K562 (cell line): ENCODE data around the gene BTG2. TPM values are rescaled to one million over a fixed set of nuclear protein-coding genes. Genes with fewer than 3 reads are reported as not detected.

ENCODE experiments used
- ATAC-seq: fragments of 200-7000 bp; cut with Tn5 transposase; 3 replicates; pipeline ENCODE4 v1.9.1; 2020; ENCODE audit warnings: moderate library complexity
- BruUV-seq: library from RNA; stranded (reverse); fragments of 400-500 nt; replicated peaks from 2 replicates; lab custom pipeline; 2021; lab: Mats Ljungman, UMichigan
- CTCF ChIA-PET: fragments of 300-600 bp; formaldehyde crosslinking; extraction: SDS; loops from one replicate; lab custom pipeline; 2021; ENCODE audit warnings: low intra/inter-chr PET ratio; lab: Yijun Ruan, JAX
- POLR2A ChIA-PET: fragments of 300-600, 350-650 bp; sonication (Branson Sonifier 250); formaldehyde crosslinking; extraction: SDS; loops from one replicate; lab custom pipeline; 2021; ENCODE audit warnings: antibody characterized with exemption, inconsistent platforms; lab: Yijun Ruan, JAX
- DNase-seq, 4 experiments: peaks; one replicate each; pipeline versions ENCODE4 v3.0.0 to v3.0.0-alpha.2; 2011 to 2018; ENCODE audit warnings: low spot score in 3 of 4, mixed read lengths in 3 of 4; ENCODE audit errors: extremely low read depth in 1 of 4
- FAIRE-seq: peaks from 2 replicates; lab custom pipeline; 2011; peaks lifted over from hg19 to GRCh38; lab: Jason Lieb, UNC
- H2AFZ ChIP-seq: 2 replicates; pipeline ENCODE4 v1.6.0; 2011; ENCODE audit warnings: low read depth, low read length, control low read depth, inconsistent platforms
- H3K27ac ChIP-seq: fragments of 200-600 bp; 3 replicates; pipeline ENCODE4 v1.8.0; 2011; ENCODE audit warnings: low read depth, mild to moderate bottlenecking, control low read depth, inconsistent platforms, low read length, moderate library complexity, mixed read lengths; ENCODE audit errors: extremely low read depth
- H3K27me3 ChIP-seq, 2 experiments: fragments of 300-600 bp in 1 of 2; 2 replicates in 1 of 2; 3 replicates in 1 of 2; pipeline versions ENCODE4 v1.6.0 to v1.8.0; 2011; ENCODE audit warnings: inconsistent platforms in 2 of 2, low read length in 2 of 2, mild to moderate bottlenecking in 1 of 2, mixed read lengths in 1 of 2, moderate library complexity in 1 of 2; ENCODE audit not compliant: control insufficient read depth in 2 of 2, insufficient read depth in 2 of 2
- H3K36me3 ChIP-seq: fragments of 300-600 bp; 3 replicates; pipeline ENCODE4 v1.8.0; 2011; ENCODE audit warnings: mild to moderate bottlenecking, low read length, inconsistent platforms; ENCODE audit not compliant: control insufficient read depth, insufficient read depth
- H3K4me1 ChIP-seq, 2 experiments: fragments of 200-600 bp in 1 of 2; replicated peaks in 1 of 2; 2 replicates in 1 of 2; 3 replicates in 1 of 2; pipeline versions ENCODE4 v1.5.1 to v1.8.0; 2011; ENCODE audit warnings: inconsistent platforms in 2 of 2, low read length in 2 of 2, mild to moderate bottlenecking in 1 of 2, mixed read lengths in 1 of 2, moderate library complexity in 1 of 2; ENCODE audit not compliant: control insufficient read depth in 2 of 2, insufficient read depth in 2 of 2
- H3K4me2 ChIP-seq: 2 replicates; pipeline ENCODE4 v1.6.1; 2011; ENCODE audit warnings: low read length, control low read depth, inconsistent platforms, mixed read lengths; ENCODE audit not compliant: insufficient read depth
- H3K4me3 ChIP-seq: fragments of 200-600 bp; sonication (generic), shearing (Covaris generic); 2 replicates; pipeline ENCODE4 v1.5.1; 2016; ENCODE audit warnings: control low read depth, inconsistent platforms
- H3K79me2 ChIP-seq: fragments of 200-600 bp; 3 replicates; pipeline ENCODE4 v1.8.0; 2011; ENCODE audit warnings: low read length, inconsistent platforms; ENCODE audit not compliant: control insufficient read depth, insufficient read depth
- H3K9ac ChIP-seq, 2 experiments: 2 replicates each; pipeline versions ENCODE4 v1.6.0 to v1.6.1; 2011; ENCODE audit warnings: low read depth in 2 of 2, low read length in 2 of 2, control low read depth in 1 of 2, inconsistent platforms in 1 of 2, mild to moderate bottlenecking in 1 of 2, mixed read lengths in 1 of 2; ENCODE audit not compliant: insufficient read depth in 1 of 2
- H3K9me1 ChIP-seq: one replicate; pipeline ENCODE4 v1.6.0; 2011; ENCODE audit warnings: inconsistent platforms, mild to moderate bottlenecking, low read length, moderate library complexity; ENCODE audit not compliant: control insufficient read depth, insufficient read depth
- H3K9me3 ChIP-seq: replicated peaks from 2 replicates; pipeline ENCODE4 v1.5.1; 2011; ENCODE audit warnings: low read depth, low read length, inconsistent platforms; ENCODE audit not compliant: control insufficient read depth, insufficient read depth
- H4K20me1 ChIP-seq: replicated peaks from 2 replicates; pipeline ENCODE4 v1.6.1; 2011; ENCODE audit warnings: low read length, inconsistent platforms, mixed read lengths; ENCODE audit not compliant: control insufficient read depth, insufficient read depth
- CBFA2T3 ChIP-seq: fragments of 450-650 bp; IDR thresholded peaks from 2 replicates; pipeline ENCODE4 v1.6.1; 2017
- EZH2 ChIP-seq: IDR thresholded peaks from 2 replicates; pipeline ENCODE4 v1.6.1; 2012; ENCODE audit warnings: low read depth, mild to moderate bottlenecking, inconsistent platforms, low read length, borderline replicate concordance
- HDGF ChIP-seq: fragments of 450-650 bp; IDR thresholded peaks from 2 replicates; pipeline ENCODE4 v1.6.1; 2016
- JUNB ChIP-seq: fragments of 450-650 bp; formaldehyde crosslinking; conservative IDR thresholded peaks from 2 replicates; pipeline ENCODE4 v1.4.0; 2020; ENCODE audit warnings: mild to moderate bottlenecking
- SLC30A9 ChIP-seq: fragments of 250-450 bp; sonication (Bioruptor Pico); IDR thresholded peaks from 2 replicates; pipeline ENCODE4 v1.8.0; 2022; ENCODE audit warnings: mild to moderate bottlenecking, moderate library complexity
- ZFPM2 ChIP-seq: fragments of 250-450 bp; sonication (Bioruptor Pico); IDR thresholded peaks from 2 replicates; pipeline ENCODE4 v1.5.1; 2022; ENCODE audit warnings: mild to moderate bottlenecking
- ZNF507 ChIP-seq: conservative IDR thresholded peaks from 2 replicates; pipeline ENCODE4 v1.6.1; 2017; ENCODE audit warnings: missing genetic modification characterization, missing compliant biosample characterization
- WGBS: fragments of 100-300 bp; shearing (Covaris generic); methylation state at CpG from one replicate; pipeline ENCODE4 v1.1.6; 2016; ENCODE audit warnings: low coverage, mixed read lengths; ENCODE audit not compliant: insufficient coverage; ENCODE audit errors: missing lambda C conversion rate; 5-methylcytosine and 5-hydroxymethylcytosine counted together
- in situ Hi-C: fragments of 300-500 bp; cut with MboI; formaldehyde crosslinking; loops from 4 replicates; pipeline ENCODE4 v1.15.0; 2018; ENCODE audit warnings: inconsistent platforms, mixed read lengths
- intact Hi-C: fragments of 100-400 bp; cut with micrococcal nuclease; formaldehyde crosslinking; loops from 2 replicates; pipeline ENCODE4 v1.14.2; 2022
- polyA plus RNA-seq, 8 experiments: library from polyadenylated mRNA; depleted of rRNA in 4 of 8; stranded (reverse) in 5 of 8; unstranded in 3 of 8; fragments of >200 nt; fragmentation: Nextera tagmentation in 2 of 8; fragmentation: Illumina TruSeq in 1 of 8; extraction: Ambion mirVana in 2 of 8; extraction: Trizol in 1 of 8; gene quantifications; 2 replicates each; pipeline versions ENCODE4 v1.2.1 to v1.2.3, GENCODE V29; 2011 to 2014; ENCODE audit warnings: inconsistent platforms in 1 of 8, missing spikeins in 1 of 8
- total RNA-seq, 7 experiments: library from RNA; depleted of rRNA in 6 of 7; stranded (reverse); fragments of >200 nt in 6 of 7; fragmentation: Illumina TruSeq in 2 of 7; extraction: Trizol in 2 of 7; gene quantifications; 2 replicates each; pipeline versions ENCODE4 v1.2.1 to v1.2.3, GENCODE V29; 2011 to 2021; ENCODE audit warnings: low replicate concordance in 1 of 7
- TF ChIP-seq, protein P1 (sequence below): fragments of 450-650 bp; IDR thresholded peaks from 2 replicates; pipeline ENCODE4 v1.6.1; 2016
- TF ChIP-seq, protein P2 (sequence below): fragments of 450-650 bp; formaldehyde crosslinking; IDR thresholded peaks from 2 replicates; pipeline ENCODE4 v1.4.0; 2022; ENCODE audit warnings: missing genetic modification characterization
- TF ChIP-seq, protein P3 (sequence below): fragments of 250-450 bp; sonication (Bioruptor Pico); IDR thresholded peaks from 2 replicates; pipeline ENCODE4 v1.8.0; 2022; ENCODE audit warnings: moderate library complexity, mild to moderate bottlenecking, inconsistent platforms
- TF ChIP-seq, protein P4 (sequence below): fragments of 450-650 bp; IDR thresholded peaks from 2 replicates; pipeline ENCODE4 v1.6.1; 2016; ENCODE audit warnings: antibody characterized with exemption

Gene BTG2
- total and polyA plus RNA-seq, 9 of the 15 experiments (the other 6 are each of a cell fraction or from before 2014, with no cell fraction given), result 2.3 to 41.9 (median 8.7) TPM

DNA sequence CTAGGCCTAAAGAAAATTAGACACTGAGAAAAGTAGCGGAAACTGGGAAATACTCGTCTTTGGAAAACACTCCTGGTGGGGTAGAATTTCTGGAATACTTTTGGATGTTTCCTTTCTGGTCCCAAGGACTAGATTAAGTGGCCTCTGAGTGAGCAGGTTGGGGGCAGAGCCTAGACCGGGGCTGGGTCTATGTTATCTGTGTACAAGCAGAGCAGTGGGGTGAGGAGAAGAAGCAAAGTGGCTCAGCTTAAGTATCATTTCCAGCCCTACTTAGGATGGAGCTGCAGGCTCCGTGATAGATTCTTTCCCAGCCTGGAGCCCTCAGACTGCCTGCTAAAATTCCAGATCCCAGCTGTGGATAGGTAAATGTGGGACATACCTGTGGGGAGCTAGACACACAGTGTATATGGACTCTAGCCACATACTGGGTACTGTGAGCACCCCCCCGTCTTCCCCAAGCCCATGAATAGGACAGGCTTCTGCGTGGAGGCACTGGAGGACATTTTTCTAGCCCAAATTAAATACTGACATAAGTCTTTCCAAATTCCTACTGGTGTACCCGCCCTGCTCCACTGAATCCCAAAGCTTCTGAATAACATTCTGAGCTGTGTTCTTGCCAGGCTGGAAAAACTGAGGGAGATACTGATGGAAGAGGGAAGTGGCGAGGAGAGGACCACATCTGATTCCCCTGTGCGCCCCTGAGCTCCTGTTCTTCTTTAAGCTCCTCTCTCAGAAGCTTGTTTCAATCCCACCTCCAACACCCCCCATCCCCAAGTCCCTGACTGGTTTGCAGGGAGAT lies 38.8 kb downstream of the BTG2 start:
- Histone ChIP-seq H3K79me2 (no peaks in the 10 kb centered on the region), H3K27me3 (peaks cover 53 to 78% of the 10 kb centered on the region in 2 experiments), H4K20me1 (peaks cover 6% of the 10 kb centered on the region; the same call in 1 of the 2 replicates), H3K4me1 (peaks cover 0 to 4% of the 10 kb centered on the region in 2 experiments; a peak in 3 of 5 replicates), H2AFZ (no peak overlapping the region), H3K27ac (no peak overlapping the region), H3K4me2 (no peak overlapping the region), H3K9me1 (no peaks in the 10 kb centered on the region), H3K9me3 (no peaks in the 10 kb centered on the region), H3K9ac (no peak overlapping the region), H3K4me3 (no peak overlapping the region), H3K36me3 (no peaks in the 10 kb centered on the region)
- WGBS, result under 1% methylated on average over 9 of the region's 9 CpGs
- ATAC-seq, result no peak
- in situ Hi-C loops, result loop anchor here (5.0 kb wide), 2 partner anchors 98 to 143 kb away; no protein-coding TSS in a partner anchor
- no TSS peak for BruUV-seq
- intact Hi-C loops, result loop anchor here (5.0 kb wide), 1 partner anchor 358 kb away; no protein-coding TSS in a partner anchor
- ChIA-PET POLR2A (interaction anchor here (0.5 to 1.0 kb wide), 2 partner anchors 69 to 130 kb away, joined by 3 to 4 read pairs; no protein-coding TSS in a partner anchor), CTCF (interaction anchor here (2.2 kb wide), 1 partner anchor 143 kb away, joined by 8 read pairs; no protein-coding TSS in a partner anchor)
- no peak for DNase-seq
- TF ChIP-seq, protein P1, sequence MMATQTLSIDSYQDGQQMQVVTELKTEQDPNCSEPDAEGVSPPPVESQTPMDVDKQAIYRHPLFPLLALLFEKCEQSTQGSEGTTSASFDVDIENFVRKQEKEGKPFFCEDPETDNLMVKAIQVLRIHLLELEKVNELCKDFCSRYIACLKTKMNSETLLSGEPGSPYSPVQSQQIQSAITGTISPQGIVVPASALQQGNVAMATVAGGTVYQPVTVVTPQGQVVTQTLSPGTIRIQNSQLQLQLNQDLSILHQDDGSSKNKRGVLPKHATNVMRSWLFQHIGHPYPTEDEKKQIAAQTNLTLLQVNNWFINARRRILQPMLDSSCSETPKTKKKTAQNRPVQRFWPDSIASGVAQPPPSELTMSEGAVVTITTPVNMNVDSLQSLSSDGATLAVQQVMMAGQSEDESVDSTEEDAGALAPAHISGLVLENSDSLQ, result no peak
- TF ChIP-seq SLC30A9, result no peak
- no peak for TF ChIP-seq HDGF
- TF ChIP-seq, protein P2, sequence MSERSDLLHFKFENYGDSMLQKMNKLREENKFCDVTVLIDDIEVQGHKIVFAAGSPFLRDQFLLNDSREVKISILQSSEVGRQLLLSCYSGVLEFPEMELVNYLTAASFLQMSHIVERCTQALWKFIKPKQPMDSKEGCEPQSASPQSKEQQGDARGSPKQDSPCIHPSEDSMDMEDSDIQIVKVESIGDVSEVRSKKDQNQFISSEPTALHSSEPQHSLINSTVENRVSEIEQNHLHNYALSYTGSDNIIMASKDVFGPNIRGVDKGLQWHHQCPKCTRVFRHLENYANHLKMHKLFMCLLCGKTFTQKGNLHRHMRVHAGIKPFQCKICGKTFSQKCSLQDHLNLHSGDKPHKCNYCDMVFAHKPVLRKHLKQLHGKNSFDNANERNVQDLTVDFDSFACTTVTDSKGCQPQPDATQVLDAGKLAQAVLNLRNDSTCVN, result no peak
- TF ChIP-seq CBFA2T3, result no peak
- TF ChIP-seq, protein P3, sequence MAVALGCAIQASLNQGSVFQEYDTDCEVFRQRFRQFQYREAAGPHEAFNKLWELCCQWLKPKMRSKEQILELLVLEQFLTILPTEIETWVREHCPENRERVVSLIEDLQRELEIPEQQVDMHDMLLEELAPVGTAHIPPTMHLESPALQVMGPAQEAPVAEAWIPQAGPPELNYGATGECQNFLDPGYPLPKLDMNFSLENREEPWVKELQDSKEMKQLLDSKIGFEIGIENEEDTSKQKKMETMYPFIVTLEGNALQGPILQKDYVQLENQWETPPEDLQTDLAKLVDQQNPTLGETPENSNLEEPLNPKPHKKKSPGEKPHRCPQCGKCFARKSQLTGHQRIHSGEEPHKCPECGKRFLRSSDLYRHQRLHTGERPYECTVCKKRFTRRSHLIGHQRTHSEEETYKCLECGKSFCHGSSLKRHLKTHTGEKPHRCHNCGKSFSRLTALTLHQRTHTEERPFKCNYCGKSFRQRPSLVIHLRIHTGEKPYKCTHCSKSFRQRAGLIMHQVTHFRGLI (CRISPR knock-in tag), result no peak
- no peak for TF ChIP-seq ZFPM2 (CRISPR knock-in tag)
- no peak for TF ChIP-seq EZH2
- TF ChIP-seq, protein P4, sequence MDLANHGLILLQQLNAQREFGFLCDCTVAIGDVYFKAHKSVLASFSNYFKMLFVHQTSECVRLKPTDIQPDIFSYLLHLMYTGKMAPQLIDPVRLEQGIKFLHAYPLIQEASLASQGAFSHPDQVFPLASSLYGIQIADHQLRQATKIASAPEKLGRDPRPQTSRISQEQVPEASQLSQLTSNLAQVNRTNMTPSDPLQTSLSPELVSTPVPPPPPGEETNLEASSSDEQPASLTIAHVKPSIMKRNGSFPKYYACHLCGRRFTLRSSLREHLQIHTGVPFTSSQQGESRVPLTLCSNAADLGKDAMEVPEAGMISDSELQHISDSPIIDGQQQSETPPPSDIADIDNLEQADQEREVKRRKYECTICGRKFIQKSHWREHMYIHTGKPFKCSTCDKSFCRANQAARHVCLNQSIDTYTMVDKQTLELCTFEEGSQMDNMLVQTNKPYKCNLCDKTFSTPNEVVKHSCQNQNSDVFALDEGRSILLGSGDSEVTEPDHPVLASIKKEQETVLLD, result no peak
- no peak for TF ChIP-seq ZNF507 (tag)
- TF ChIP-seq JUNB (CRISPR knock-in tag), result no peak
- no peak for FAIRE-seq
